ENCODE measurements around the gene ATP9B.

Gene ATP9B

GRCh38 chr18:79389689-79390088 is 320.5 kb downstream of the ATP9B start:
- in situ Hi-C loops (cut with HindIII; ENCODE audit: low sequenced_read_pairs) = loop anchor here (5.0 to 25.0 kb wide), 2 partner anchors 78 to 248 kb away; no protein-coding TSS in a partner anchor

GRCh38 chr18:79392226-79392625 is 323.0 kb downstream of the ATP9B start:
- in situ Hi-C loops (cut with HindIII; ENCODE audit: low sequenced_read_pairs) = loop anchor here (25.0 kb wide), 1 partner anchor 245 kb away; no protein-coding TSS in a partner anchor

- in situ Hi-C loops (cut with HindIII; ENCODE audit: low sequenced_read_pairs) = loop anchor here (25.0 kb wide), 1 partner anchor 244 kb away; no protein-coding TSS in a partner anchor
Observed at GRCh38 chr18:79393181-79393634, 324.0 kb downstream of the ATP9B start.

- in situ Hi-C loops (cut with HindIII; ENCODE audit: low sequenced_read_pairs) = loop anchor here (25.0 kb wide), 1 partner anchor 243 kb away; no protein-coding TSS in a partner anchor
Observed at GRCh38 chr18:79393635-79394533, 324.7 kb downstream of the ATP9B start.

- in situ Hi-C loops (cut with HindIII; ENCODE audit: low sequenced_read_pairs) = loop anchor here (25.0 kb wide), 1 partner anchor 243 kb away; no protein-coding TSS in a partner anchor
Observed at GRCh38 chr18:79394534-79395307, 325.5 kb downstream of the ATP9B start.

- in situ Hi-C loops (cut with HindIII; ENCODE audit: low sequenced_read_pairs) = loop anchor here (25.0 kb wide), 1 partner anchor 242 kb away; no protein-coding TSS in a partner anchor
Observed at GRCh38 chr18:79395308-79395640, 326.1 kb downstream of the ATP9B start.

GRCh38 chr18:79395761-79396404 is 326.7 kb downstream of the ATP9B start, which contains the start of gene NFATC1:
Gene NFATC1, plus strand, starts transcription at chr18:79395930. Its CDS starts 295 bp downstream, at chr18:79396225.
- in situ Hi-C loops (cut with HindIII; ENCODE audit: low sequenced_read_pairs) = loop anchor here (25.0 kb wide), 1 partner anchor 241 kb away; no protein-coding TSS in a partner anchor

GRCh38 chr18:79396431-79397246 is 327.4 kb downstream of the ATP9B start:
- in situ Hi-C loops (cut with HindIII; ENCODE audit: low sequenced_read_pairs) = loop anchor here (25.0 kb wide), 1 partner anchor 241 kb away; no protein-coding TSS in a partner anchor

GRCh38 chr18:79397247-79397829 is 328.1 kb downstream of the ATP9B start:
- in situ Hi-C loops (cut with HindIII; ENCODE audit: low sequenced_read_pairs) = loop anchor here (25.0 kb wide), 1 partner anchor 240 kb away; no protein-coding TSS in a partner anchor

GRCh38 chr18:79397830-79398761 is 328.9 kb downstream of the ATP9B start:
- in situ Hi-C loops (cut with HindIII; ENCODE audit: low sequenced_read_pairs) = loop anchor here (25.0 kb wide), 1 partner anchor 239 kb away; no protein-coding TSS in a partner anchor

- in situ Hi-C loops (cut with HindIII; ENCODE audit: low sequenced_read_pairs) = loop anchor here (5.0 to 25.0 kb wide), 3 partner anchors 103 to 238 kb away; no protein-coding TSS in a partner anchor
Observed at GRCh38 chr18:79399275-79400081, 330.3 kb downstream of the ATP9B start.

- in situ Hi-C loops (cut with HindIII; ENCODE audit: low sequenced_read_pairs) = loop anchor here (5.0 kb wide), 2 partner anchors 102 to 167 kb away; no protein-coding TSS in a partner anchor
Observed at GRCh38 chr18:79400091-79400590, 330.9 kb downstream of the ATP9B start.

GRCh38 chr18:79400591-79401381 is 331.6 kb downstream of the ATP9B start:
- in situ Hi-C loops (cut with HindIII; ENCODE audit: low sequenced_read_pairs) = loop anchor here (5.0 kb wide), 2 partner anchors 102 to 167 kb away; no protein-coding TSS in a partner anchor

GRCh38 chr18:79401494-79402208 is 332.5 kb downstream of the ATP9B start:
- in situ Hi-C loops (cut with HindIII; ENCODE audit: low sequenced_read_pairs) = loop anchor here (5.0 kb wide), 2 partner anchors 101 to 166 kb away; no protein-coding TSS in a partner anchor

GRCh38 chr18:79402209-79402576 is 333.0 kb downstream of the ATP9B start:
- in situ Hi-C loops (cut with HindIII; ENCODE audit: low sequenced_read_pairs) = loop anchor here (5.0 kb wide), 2 partner anchors 100 to 165 kb away; no protein-coding TSS in a partner anchor
